HG03442 (cell line): ENCODE data around the gene TBXT.
"Not testable (repeated sequence)": the region's sequence is repeated elsewhere in the genome, so short reads cannot be mapped to it uniquely, and the experiment has no call there.

Source experiments
- ATAC-seq: cut with Tn5 transposase; IDR thresholded peaks from one replicate; pipeline ENCODE4 v1.9.1; 2021; ENCODE audit warnings: mild to moderate bottlenecking, moderate library complexity; ENCODE audit not compliant: unreplicated experiment

TBXT gene

GRCh38 chr6:166173281-166173951, 5.8 kb upstream of the TBXT start:
- ATAC-seq, result peak; percentile 43

GRCh38 chr6:166172546-166172945, 4.9 kb upstream of the TBXT start:
- no peak for ATAC-seq

DNA sequence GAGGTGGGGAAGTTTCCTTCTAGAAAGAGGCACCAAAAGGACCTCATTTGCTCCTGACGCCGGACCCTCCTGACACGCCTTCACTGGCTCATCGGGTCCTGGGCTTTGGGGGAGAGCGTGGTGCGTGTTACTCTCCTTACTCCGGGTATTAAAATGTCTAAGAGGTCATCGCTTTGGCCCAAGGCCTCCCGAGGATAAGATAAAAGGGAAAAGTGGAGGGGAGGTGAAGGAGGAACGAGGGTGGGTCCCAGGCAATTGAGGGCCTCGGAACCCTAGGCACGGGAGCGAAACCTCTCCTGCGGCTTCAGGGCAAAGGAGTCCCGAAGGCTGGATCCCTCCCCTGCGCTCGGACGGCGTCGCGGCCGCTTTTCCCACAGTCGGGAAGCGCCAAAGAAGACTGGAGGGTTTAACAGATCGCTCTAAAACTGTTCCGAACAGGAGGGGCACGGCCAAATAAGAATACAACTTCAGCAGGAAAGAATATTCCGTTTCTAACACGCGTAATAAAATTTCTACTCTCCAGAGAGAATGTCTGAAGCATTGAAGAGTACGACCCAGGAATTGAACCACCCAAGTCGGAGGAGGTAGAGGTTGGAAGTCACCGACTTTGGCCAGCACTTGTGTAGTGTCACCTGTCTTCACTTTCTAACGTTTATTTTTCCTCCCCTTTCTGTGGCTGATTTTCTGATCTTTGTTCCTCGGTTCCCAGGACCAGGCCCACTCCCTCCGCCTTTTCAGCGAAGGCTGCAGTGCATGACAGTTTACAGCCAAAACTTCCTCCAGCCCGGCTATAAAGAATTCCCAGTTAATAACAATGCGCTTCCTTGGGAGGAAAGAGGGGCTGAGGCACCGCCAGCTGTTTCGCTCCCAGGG, 2.1 kb upstream of the TBXT start:
- no peak for ATAC-seq

DNA sequence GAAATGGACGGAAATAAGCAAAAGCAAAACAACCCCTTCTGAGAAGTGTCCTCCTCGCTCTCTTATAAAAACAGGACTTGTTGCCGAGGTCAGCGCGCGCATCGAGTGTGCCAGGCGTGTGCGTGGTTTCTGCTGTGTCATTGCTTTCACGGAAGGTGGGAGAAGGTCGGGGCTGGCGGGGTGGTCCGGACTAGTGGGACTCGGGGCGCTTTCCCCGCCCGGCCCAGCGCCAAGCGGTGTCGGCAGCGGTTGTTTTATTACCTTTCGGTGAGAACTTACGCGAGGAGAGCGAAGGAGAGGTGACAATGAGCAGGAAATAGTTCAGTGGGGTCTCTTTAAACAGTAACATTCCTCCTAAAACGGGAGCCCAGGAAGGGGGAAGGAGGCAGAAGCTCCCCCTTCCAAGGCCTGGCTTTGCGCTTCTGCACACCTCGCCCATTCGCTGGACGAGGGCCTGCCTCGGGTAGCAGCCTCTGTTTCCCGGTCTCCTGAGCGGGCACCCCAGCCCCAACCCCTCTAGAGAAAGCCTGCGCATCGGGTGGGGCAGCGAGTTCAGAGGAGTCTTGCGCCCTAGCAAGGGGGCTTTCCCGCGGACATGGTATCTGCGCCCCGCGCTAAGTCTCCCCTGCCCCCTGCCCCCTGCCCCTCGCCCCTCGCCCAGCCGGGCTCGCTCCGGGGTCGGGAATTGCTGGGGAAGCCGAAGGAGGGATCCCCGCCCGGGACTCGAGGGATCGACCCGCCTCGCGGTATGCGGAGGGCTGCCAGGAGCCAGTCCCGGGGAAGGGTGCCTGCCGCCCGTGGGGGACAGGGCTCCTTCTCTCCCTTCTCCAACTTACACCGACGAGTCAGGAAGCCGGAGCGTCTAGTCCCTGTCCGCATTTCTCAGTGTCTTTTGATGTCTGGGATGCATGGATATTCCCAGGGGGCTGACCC, 1.2 kb upstream of the TBXT start:
- ATAC-seq, result no peak

DNA sequence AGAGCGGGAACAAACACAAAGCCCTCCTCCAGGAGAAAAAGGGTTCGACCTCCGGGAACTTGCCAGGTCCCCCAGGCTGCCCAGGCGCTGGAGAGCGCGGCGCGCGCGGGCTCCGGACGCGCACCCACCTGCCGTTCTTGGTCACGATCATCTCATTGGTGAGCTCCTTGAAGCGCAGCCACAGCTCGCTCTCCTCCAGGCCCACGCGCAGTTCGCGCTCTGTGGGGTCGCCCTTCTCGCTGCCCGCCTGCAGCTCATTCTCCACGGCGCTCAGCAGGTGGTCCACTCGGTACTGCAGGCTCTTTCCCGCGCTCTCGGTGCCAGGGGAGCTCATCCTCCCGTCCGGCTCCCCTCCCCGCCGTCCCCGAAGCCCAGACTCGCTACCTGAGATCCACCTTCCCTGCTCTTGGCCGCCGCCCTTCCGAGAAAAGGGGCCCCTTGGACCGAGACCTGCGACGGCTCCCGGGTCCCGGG, 356 bp downstream of the TBXT start:
- ATAC-seq, result no peak

DNA sequence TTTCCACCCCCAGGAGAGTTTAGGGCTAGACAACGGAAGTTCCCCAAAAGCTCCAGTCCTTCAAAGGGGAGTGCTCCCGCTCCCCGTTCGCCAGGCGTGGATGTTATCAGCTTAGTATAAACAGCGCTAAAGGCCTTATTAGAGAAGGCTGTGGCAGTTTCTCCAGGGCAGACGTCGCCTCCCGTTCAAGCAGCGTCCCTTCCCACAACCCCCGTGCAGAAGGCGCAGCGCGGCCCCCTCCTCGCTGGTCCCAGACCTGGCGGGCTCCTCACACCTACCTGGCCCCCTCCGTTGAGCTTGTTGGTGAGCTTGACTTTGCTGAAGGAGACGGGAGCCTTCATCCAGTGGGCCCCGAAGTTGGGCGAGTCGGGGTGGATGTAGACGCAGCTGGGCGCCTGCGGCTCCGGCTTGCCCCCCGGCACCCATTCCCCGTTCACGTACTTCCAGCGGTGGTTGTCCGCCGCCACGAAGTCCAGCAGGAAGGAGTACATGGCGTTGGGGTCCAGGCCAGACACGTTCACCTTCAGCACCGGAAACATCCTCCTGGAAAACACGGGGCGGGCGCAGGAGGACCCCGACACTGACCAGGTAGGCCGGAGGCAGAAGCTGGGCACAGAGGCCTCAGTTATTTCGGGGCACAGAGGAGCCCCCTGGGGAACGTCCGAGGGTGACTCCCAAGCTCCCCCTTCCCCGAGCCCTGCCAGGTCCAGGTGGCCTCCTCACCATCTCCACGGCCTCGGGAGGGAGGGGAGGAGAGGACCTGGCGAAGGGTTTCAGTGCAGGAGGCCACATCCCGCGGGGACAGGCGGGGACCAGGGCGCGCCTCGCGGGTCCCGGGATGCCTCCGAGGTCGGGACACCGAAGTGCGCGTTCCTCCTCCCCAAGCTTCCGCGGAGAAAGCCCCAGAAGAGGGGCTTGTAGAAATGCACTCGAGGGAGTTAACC, 1.1 kb downstream of the TBXT start:
- ATAC-seq, result no peak

DNA sequence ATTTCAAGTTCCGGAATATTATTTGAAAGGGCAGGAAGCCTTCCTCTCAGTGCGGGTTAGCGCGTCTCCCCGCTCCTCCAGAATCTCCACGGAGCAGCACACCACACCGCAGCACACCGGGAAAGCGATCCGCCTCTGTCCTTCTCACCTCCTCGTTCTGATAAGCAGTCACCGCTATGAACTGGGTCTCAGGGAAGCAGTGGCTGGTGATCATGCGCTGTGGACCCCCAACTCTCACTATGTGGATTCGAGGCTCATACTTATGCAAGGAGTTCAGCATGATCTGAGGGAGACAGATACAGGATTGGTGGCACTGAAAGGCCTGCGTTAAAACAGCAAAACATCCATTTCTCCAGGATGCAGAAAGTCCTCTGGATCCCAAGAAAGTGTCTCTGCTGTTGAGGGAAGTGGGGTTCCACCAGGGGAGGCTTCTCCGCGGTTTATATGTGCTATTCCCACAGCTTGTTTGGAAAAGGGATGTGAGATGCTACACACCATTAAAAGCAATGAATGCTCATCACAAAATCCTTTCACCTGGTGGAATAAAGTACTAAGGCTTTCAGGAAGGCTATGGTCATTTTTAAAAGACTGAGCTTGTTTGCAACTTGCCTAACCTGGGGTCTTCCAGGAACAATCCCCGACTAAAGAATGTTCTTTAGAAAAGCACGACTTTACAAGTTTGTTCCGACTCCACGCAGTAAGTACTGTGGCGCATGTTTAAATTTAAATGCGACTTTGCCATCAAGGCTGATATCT, 1.9 kb downstream of the TBXT start:
- no peak for ATAC-seq

GRCh38 chr6:166162599-166163342, 4.9 kb downstream of the TBXT start:
- ATAC-seq, result peak; percentile 94

- ATAC-seq, result no peak
Measured at GRCh38 chr6:166157930-166158617, 9.6 kb downstream of the TBXT start.

GRCh38 chr6:166156942-166157341, 10.7 kb downstream of the TBXT start:
- ATAC-seq, result no peak

DNA sequence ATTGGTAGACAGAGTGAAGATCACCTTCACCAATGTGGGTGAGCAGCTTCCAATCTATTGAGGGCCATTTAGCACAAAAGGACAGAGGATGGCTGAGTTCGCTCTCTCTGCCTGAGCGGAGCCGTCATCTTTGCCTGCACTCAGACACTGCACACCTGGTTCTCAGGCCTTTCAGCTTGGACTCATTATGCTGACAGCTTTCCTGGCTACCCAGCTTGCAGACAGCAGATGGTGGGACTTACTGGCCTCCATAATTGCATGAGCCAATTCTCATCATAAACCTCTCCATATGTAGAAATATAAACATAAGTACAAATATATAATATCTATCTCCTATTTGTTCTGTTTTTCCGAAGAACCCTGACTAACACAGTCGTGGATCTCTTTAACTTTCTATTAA, 13.7 kb downstream of the TBXT start:
- no peak for ATAC-seq

DNA sequence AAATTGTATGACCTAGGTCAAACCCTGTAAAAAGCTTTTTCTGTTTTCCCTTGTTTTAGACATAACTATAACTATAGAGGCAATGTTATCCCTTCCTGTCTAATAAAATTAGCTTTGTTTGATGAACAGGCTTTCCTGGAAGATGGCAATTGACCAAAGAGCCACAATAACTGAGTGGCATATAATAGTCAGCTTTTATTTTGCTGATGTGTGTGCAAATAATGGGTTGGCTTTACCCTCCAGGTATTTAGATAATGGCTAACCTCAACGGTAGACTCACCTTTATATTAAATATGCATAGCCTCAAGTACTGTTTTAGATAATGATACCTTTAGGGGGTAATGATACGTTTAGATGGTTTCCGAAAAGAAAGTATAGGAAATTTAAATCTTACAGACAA, 15.0 kb downstream of the TBXT start:
- ATAC-seq, result no peak

GRCh38 chr6:166151798-166152197, 15.9 kb downstream of the TBXT start:
- no peak for ATAC-seq

GRCh38 chr6:166145751-166146150, 21.9 kb downstream of the TBXT start:
- no peak for ATAC-seq

DNA sequence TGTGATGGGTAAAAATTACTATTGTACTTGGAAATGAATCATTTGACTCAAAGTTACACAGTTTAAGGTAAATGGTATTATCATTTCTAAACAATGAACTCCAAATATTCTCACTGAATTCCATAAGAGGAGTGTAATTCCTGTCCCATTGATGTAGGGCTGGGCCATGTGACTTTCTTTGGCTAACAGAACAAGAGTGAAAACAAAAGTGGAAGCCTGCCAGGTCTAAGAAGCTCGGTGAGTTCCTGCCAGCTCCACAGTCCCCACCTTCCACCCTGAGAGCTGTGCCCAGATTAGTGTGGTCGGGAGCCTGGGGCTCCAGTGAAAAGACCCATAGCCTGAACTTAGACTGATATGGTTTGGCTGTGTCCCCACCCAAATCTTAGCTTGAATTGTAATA, 24.6 kb downstream of the TBXT start:
- ATAC-seq, result no peak

- ATAC-seq, result no peak
Measured at GRCh38 chr6:166127624-166128472, 39.8 kb downstream of the TBXT start.

- ATAC-seq, result not testable (repeated sequence)
Measured at GRCh38 chr6:166123115-166123514, 44.5 kb downstream of the TBXT start.
